Epithelial cell of proximal tubule (primary cell): ENCODE results near the gene TMEM214. TPM values are rescaled to one million over a fixed set of nuclear protein-coding genes. Genes with fewer than 3 reads are reported as not detected.

Experiments
- DNase-seq: peaks from one replicate; pipeline ENCODE4 v3.0.0-alpha.2; 2011; ENCODE audit warnings: low read depth
- H3K4me3 ChIP-seq: 2 replicates; pipeline ENCODE4 v1.5.1; 2011; ENCODE audit warnings: low read depth, mild to moderate bottlenecking, low read length
- total RNA-seq: library from RNA; depleted of rRNA; stranded (reverse); fragments of >200 nt; gene quantifications from 2 replicates; pipeline ENCODE4 v1.2.3, GENCODE V29; 2015
- TF ChIP-seq, protein P1 (sequence below): conservative IDR thresholded peaks from 2 replicates; pipeline ENCODE4 v1.5.1; 2012; ENCODE audit warnings: low read depth, mild to moderate bottlenecking, low read length

TMEM214 gene
- total RNA-seq, 1 donor from 2014 or later = 11.2 TPM

DNA sequence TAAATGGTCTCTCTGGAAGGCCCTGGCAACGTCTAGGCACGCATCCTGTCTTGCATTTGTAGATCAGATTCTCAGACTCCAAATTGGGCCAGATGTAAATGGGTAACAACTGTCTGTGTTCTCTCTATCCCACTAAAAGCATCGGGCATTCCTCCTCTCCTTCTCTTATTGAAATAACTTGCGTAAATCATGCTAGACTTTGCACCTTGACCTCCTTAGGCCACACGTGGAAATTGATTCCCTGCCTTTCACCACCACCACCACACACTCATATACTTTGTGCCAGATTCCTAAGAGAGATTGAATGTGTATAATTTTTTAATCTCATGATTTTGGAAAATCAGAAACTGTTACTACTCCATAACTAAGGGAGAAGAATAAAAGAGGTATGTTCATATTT lies 41.0 kb upstream of the TMEM214 start:
- no peak overlapping the region for H3K4me3 ChIP-seq
- TF ChIP-seq, protein P1, sequence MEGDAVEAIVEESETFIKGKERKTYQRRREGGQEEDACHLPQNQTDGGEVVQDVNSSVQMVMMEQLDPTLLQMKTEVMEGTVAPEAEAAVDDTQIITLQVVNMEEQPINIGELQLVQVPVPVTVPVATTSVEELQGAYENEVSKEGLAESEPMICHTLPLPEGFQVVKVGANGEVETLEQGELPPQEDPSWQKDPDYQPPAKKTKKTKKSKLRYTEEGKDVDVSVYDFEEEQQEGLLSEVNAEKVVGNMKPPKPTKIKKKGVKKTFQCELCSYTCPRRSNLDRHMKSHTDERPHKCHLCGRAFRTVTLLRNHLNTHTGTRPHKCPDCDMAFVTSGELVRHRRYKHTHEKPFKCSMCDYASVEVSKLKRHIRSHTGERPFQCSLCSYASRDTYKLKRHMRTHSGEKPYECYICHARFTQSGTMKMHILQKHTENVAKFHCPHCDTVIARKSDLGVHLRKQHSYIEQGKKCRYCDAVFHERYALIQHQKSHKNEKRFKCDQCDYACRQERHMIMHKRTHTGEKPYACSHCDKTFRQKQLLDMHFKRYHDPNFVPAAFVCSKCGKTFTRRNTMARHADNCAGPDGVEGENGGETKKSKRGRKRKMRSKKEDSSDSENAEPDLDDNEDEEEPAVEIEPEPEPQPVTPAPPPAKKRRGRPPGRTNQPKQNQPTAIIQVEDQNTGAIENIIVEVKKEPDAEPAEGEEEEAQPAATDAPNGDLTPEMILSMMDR = no peak
- no peak for DNase-seq

DNA sequence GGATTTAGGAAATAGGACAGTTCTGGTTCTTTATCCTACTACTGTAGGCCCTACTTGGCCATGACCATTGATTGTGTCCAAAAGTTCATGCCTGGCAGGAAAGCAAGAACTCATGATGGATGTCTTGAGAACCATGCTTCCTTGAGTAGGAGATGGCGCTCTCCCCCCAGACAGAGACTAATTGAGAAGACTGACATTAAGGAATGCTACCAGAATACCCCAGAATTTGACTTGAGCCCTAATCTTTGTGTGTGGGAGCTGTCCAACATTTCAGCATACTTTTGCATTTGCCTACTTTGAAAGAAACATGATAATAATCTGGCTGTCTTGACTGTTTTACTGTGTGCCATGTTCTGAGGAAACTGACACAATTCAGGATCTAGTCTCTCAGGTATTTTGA lies 39.0 kb upstream of the TMEM214 start:
- DNase-seq = no peak
- H3K4me3 ChIP-seq = no peak overlapping the region
- TF ChIP-seq, protein P1 = no peak

GRCh38 chr2:26994983-26995382 lies 37.8 kb upstream of the TMEM214 start:
- TF ChIP-seq, protein P1 = no peak
- H3K4me3 ChIP-seq = no peak overlapping the region
- DNase-seq = no peak

- TF ChIP-seq, protein P1 = no peak
- H3K4me3 ChIP-seq = no peak overlapping the region
- no peak for DNase-seq
Measured at GRCh38 chr2:26997394-26997793, 35.4 kb upstream of the TMEM214 start.

GRCh38 chr2:26998323-26998722 lies 34.4 kb upstream of the TMEM214 start:
- TF ChIP-seq, protein P1 = no peak
- no peak for DNase-seq
- H3K4me3 ChIP-seq = no peak overlapping the region

GRCh38 chr2:27000228-27000627 lies 32.5 kb upstream of the TMEM214 start:
- no peak for DNase-seq
- TF ChIP-seq, protein P1 = no peak
- H3K4me3 ChIP-seq = no peak overlapping the region

- H3K4me3 ChIP-seq = no peak overlapping the region
- DNase-seq = no peak
- TF ChIP-seq, protein P1 = no peak
Measured at GRCh38 chr2:27000995-27001394, 31.8 kb upstream of the TMEM214 start.
